ENCODE measurements around the gene HDAC4.
A peak's percentile ranks its signal among the peaks of the same experiment; 100 is the strongest.

Gene HDAC4

DNA sequence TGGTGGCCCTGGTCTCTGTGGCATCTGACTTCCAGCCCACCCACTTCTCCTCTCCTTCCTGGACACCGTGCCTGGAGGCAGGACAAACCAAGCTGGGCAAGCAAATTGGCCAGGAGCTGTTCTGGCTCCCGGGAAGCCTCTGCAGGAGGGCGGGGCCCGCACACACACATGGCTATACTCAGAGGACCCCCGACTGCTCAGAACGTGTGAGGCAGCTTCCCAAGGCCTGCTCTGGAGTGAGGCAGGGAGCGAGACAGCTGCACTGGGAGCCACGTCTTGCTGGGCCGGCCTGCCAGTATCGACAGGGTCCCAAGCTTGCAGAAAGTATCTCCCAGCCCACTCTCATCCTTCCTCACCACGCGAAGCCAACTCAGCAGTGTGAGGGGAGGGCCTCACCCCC lies 295.6 kb downstream of the HDAC4 start:
- no peak for ATAC-seq

DNA sequence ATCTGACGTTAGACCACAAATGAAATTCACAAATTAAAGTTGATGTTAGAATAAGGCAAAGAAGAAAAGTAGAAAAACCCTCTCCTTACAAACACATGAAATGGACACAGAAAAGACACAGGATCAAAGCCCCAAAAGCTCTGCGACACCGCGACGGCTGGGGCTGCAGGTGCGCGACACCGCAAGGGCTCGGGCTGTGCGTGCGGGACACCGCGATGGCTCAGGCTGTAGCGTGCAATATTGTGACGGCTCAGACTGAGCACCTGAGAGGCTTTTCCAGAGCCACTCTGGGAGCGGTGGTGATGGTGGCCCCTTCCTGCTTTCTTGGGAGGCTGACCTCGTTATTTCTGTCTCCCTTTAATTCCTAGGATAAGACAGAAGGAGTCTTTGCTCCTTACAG lies 296.0 kb downstream of the HDAC4 start:
- ATAC-seq (no peak), DNase-seq (no peak)

More for the DNA sequence above, 295.6 kb downstream of the HDAC4 start:
- DNase-seq, result no peak

GRCh38 chr2:239103125-239104098 lies 297.4 kb downstream of the HDAC4 start:
- DNase-seq (no peak), ATAC-seq (no peak)

DNA sequence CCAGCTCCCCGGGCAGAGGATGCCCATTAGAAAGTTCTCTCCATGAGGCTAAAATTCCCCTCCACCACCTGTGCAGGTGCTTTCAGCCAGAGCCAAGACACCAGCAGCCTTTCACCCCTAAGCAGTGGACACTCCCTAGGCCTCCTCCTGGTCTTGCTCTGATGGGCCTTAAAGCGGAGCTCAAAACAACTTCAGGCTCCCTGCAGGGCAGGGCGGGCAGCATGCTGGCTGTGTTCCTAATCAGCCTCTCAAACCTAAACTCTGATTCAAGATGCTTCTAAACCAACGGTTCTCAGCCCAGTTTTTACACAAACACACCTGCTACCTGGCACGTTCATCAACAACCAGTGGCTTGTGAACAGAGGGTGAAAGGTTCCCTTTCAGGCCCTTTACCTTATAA lies 298.6 kb downstream of the HDAC4 start:
- DNase-seq, result no peak
- ATAC-seq, result no peak

DNA sequence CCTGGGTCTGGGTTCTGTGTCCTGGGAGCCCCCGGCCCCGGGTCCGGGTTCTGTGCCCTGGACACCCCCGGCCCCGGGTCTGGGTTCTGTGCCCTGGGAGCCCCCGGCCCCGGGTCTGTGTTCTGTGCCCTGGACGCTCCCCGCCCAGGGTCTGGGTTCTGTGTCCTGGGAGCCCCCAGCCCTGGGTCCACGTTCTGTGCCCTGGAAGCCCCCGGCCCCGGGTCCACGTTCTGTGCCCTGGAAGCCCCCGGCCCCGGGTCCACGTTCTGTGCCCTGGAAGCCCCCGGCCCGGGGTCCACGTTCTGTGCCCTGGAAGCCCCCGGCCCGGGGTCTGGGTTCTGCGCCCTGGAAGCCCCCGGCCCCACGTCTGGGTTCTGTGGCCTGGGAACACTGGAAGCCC lies 299.0 kb downstream of the HDAC4 start:
- no peak for DNase-seq

DNA sequence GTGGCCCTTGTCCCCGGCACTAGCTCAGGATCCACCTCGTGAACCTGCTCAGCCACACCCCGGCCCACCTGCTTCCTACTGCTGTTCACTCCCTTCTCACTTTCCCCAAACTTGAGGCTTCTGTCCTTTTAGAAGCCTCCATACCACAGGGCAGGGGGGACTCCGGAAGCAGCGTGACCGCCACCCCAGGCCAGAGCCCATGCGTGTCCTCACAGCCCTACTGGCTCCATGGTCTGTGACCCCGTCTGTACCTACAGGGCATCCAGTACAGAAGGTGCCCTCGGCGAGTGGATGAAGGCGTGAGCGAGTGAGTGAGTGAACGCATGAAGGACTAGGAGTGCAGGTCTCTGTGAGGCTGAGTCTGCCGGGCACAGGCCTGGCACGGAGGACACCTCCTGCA lies 299.7 kb downstream of the HDAC4 start:
- ATAC-seq (no peak), DNase-seq (no peak)

More for the DNA sequence above, 299.0 kb downstream of the HDAC4 start:
- ATAC-seq, result no peak

- no peak for DNase-seq
These were observed 301.3 kb downstream of the HDAC4 start for GRCh38 chr2:239099474-239099873.

GRCh38 chr2:239098288-239098970 lies 302.4 kb downstream of the HDAC4 start:
- ATAC-seq (no peak), DNase-seq (no peak)

More at GRCh38 chr2:239099474-239099873, 301.3 kb downstream of the HDAC4 start:
- peak; percentile 10 for ATAC-seq

DNA sequence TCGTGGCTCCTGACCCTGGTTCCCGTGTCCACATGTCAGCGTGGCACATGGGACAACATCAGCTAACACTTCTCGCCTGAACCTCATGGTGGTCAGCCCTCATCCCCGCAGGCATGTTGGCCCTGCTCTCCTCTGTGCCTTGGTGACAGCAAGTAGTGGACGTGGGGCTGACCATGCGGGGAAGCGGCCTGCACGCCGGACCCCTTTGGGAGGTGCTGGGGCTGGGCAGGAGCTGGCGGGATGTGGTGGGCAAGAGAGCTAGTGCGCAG lies 303.5 kb downstream of the HDAC4 start:
- DNase-seq (no peak), ATAC-seq (no peak)

GRCh38 chr2:239096676-239097427 lies 304.0 kb downstream of the HDAC4 start:
- DNase-seq (no peak), ATAC-seq (no peak)

DNA sequence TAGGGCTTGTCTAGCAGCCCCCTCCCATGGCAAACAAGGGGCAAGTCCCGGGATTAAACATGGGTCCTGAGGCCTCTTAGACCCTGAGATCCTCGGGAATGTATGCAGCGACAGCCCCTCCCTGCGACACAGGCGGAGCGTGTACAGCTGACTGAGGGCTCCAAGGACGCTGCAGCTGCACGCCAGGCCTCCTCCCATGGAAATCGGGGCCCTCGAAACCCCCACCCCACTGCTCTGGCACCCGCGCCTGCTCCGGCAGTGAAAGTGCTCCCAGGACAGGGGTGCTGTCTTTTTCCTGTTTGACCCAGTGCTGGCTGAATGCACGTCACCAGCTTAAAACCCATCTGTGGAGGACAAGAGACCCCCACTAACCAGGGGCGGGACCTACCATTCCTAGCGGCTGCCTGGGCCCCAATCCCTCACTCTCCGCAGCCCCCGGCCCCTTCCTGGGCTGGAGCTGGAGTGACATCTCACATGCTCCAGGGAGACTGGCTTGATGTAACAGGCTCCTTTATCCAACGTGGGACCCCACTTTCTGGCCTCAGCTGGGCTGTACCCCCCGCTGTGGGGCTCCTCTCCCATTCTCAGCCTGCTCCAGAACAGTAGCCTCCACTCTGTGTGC lies 305.2 kb downstream of the HDAC4 start:
- DNase-seq, result no peak
- no peak for ATAC-seq

DNA sequence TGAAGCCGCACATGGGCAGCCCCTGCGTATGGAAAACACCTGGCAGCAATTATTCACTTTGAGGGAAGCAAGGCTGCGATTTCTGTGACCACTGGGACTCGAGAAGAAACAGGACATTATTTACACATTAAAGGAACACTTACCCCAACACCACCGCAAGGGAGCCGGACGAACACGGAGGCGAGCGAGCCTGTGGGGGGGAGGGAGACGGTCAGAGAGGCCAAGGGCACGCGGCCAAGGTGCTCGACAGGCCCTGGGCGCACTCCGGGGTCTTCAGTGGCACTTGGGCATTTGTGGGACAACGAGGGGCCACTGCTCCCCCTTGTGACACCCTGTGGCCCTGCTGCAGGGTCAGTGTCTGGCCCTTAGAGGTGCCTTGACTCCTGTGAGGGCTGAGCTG lies 306.0 kb downstream of the HDAC4 start:
- no peak for DNase-seq
- ATAC-seq, result no peak

DNA sequence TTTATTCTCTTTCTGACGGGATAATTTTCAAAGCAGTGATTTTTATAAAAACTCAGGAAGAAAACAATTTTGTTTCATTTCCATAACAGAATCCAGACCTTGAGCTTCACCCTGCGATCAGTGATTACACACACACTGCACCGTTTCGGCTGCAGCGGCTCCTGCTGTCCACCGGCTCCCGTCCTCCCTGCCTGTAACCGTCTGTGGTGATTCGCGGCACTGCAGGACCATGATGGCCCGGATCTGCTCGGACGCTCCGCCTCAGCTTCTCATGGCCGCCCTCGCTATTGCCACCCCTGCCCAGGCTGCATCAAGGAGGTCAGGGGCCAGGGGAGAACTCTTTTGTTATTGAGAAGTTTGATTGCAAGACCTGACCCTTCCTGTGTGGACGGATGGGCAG lies 306.9 kb downstream of the HDAC4 start:
- ATAC-seq (no peak), DNase-seq (no peak)

GRCh38 chr2:239093542-239093941 lies 307.3 kb downstream of the HDAC4 start:
- ATAC-seq, result no peak
- no peak for DNase-seq

DNA sequence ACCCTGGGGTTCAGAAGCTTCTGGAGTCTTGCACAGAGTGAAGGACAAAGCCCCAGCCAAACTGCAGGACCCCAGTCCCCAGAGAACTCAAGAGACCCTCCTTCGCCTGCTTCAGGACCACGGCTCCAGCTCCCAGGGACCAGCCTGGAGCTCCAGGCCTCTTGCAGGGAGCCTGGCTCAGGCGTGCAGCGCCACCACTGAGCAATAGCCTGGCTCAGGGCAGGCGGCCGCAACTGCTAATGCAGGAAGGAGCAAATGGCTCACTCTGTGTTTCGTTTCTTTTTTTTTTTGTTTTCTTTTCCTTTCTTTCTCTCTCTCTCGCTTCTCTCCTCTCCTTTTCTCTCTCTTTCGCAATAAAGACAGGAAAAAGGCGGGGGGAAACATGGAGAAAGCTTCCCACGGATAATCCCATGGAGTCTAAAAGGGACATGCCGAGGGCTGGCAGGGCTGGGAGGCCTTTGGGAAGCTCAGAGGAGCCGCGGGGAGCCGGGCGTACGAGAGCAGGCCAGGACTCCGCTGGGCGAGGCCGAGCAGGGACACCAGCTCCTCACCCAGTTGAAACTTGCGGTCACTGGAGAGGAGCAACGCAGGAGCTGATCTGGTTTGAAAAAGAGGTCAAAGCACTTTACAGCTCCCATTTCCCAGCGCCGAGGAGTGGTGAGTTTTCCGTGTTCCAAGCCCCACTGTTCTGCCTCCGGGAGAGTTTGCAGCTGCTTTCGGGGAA lies 308.1 kb downstream of the HDAC4 start:
- ATAC-seq (no peak), DNase-seq (no peak)

GRCh38 chr2:239089884-239090283 lies 310.9 kb downstream of the HDAC4 start:
- no peak for DNase-seq
- peak; percentile 36 for ATAC-seq

DNA sequence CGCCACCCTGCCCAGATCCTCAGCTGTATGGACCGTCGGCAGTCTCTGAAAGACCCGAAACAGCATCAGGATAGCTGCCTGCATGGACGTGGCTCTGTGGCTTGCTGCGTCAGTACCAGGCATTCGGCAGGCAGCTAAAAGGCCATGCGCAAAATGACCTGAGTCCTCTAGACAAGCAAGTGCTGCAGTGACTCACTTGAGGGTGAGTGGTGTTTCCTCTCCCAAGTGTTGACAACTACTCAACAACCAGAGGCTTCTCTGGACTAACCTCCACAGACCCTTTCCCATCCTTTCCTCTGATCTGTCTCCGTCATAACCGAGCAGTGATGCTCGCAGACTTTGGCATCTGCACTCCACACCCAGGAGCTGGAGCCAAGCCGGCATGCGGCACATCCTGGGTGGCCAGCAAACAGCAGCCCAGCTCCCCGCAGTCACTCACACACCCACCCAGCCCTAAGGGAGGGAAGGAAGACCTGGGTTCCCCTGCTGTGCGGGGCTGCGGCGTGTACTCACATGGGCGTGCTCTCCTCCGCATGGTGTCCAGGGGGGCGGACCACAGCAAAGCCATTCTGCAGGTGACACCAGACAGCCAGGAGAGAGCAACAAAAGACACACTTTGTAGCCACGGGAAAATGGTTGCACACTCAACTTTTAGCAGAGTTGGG lies 313.6 kb downstream of the HDAC4 start:
- DNase-seq (no peak), ATAC-seq (no peak)

- ATAC-seq, result no peak
- DNase-seq, result no peak
These were observed 314.3 kb downstream of the HDAC4 start for GRCh38 chr2:239086325-239087020.

GRCh38 chr2:239085201-239085992 lies 315.4 kb downstream of the HDAC4 start:
- DNase-seq (no peak), ATAC-seq (no peak)

DNA sequence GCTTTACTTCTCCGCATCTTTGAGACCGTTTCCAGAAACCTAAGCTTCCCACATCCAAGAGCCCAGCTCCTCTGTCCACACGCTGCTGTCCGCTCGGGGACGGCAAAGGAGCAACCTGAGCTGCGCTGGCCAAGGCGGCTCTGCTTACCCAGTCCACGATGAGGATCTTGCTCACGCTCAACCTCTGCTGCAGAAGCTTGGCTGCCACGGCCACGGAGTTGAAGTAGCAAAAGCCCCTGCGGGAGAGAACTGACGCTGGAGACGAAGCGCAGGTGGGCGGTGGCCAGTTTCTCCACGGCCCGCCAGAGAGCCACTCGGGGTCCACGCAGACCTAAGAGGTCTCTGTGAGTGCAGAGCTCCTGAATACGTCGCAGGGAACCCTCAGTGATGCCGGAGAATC lies 316.8 kb downstream of the HDAC4 start:
- ATAC-seq (no peak), DNase-seq (no peak)
